ENCODE data around the gene BICD1.

- TF ChIP-seq CTCF (IDR thresholded peaks at IDR 0.05) (no peak), FOXJ3 (CRISPR knock-in tag; IDR thresholded peaks at IDR 0.05) (no peak), POLR2AphosphoS5 (IDR thresholded peaks at IDR 0.05; ENCODE audit: low read depth, low read length) (peak; percentile 77; the same call in 1 of the 2 replicates), SMC3 (IDR thresholded peaks at IDR 0.05; ENCODE audit: low read depth, low read length) (no peak; the same call in 1 of the 2 replicates), MXI1 (IDR thresholded peaks at IDR 0.05; ENCODE audit: low read depth, low read length) (0 out of 2 replicates have a peak, but pooled peaks have one; percentile 24)
Measured at GRCh38 chr12:32115404-32116104, 8.9 kb downstream of the BICD1 start.
